Measurements from ENCODE around the gene SLC5A7. TPM values are rescaled to one million over a fixed set of nuclear protein-coding genes. Genes with fewer than 3 reads are reported as not detected.

Gene SLC5A7
- total RNA-seq, 1 donor from 2014 or later, result not detected

GRCh38 chr2:108029912-108030311 lies 43.6 kb downstream of the SLC5A7 start:
- H3K36me3 Mint-ChIP-seq (ENCODE audit: low read depth), result no peaks in the 10 kb centered on the region
- DNase-seq (ENCODE audit: low spot score), result no peak
- H3K4me1 Mint-ChIP-seq (ENCODE audit: low read depth), result no peaks in the 10 kb centered on the region
- TF ChIP-seq, protein P1, sequence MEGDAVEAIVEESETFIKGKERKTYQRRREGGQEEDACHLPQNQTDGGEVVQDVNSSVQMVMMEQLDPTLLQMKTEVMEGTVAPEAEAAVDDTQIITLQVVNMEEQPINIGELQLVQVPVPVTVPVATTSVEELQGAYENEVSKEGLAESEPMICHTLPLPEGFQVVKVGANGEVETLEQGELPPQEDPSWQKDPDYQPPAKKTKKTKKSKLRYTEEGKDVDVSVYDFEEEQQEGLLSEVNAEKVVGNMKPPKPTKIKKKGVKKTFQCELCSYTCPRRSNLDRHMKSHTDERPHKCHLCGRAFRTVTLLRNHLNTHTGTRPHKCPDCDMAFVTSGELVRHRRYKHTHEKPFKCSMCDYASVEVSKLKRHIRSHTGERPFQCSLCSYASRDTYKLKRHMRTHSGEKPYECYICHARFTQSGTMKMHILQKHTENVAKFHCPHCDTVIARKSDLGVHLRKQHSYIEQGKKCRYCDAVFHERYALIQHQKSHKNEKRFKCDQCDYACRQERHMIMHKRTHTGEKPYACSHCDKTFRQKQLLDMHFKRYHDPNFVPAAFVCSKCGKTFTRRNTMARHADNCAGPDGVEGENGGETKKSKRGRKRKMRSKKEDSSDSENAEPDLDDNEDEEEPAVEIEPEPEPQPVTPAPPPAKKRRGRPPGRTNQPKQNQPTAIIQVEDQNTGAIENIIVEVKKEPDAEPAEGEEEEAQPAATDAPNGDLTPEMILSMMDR (IDR thresholded peaks at IDR 0.05), result no peak
- H3K4me3 Mint-ChIP-seq (ENCODE audit: unreplicated experiment), result no peak overlapping the region
- no peak overlapping the region for H3K27ac Mint-ChIP-seq (ENCODE audit: unreplicated experiment)
- H3K27me3 Mint-ChIP-seq (ENCODE audit: low read depth), result peaks cover 2% of the 10 kb centered on the region
- peaks cover 13% of the 10 kb centered on the region for H3K9me3 Mint-ChIP-seq (ENCODE audit: low read depth)

DNA sequence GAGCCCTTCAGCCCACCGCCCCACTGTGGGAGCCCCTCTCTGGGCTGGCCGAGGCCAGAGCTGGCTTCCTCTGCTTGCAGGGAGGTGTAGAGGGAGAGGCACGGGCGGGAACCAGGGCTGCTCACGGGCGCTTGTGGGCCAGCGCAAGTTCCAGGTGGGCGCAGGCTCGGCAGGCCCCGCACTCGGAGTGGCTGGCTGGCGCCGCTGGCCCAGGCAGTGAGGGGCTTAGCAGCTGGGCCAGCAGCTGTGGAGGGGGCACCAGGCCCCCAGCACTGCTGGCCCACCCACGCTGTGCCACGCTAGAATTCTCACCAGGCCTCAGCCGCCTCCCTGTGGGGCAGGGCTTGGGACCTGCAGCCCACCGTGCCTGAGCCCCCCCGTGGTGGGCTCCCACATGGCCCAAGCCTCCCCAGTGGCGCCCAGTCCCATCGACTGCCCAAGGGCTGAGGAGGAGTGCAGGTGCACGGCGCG lies 45.2 kb downstream of the SLC5A7 start:
- DNase-seq (ENCODE audit: low spot score), result no peak
- Mint-ChIP-seq H3K4me3 (ENCODE audit: unreplicated experiment) (no peak overlapping the region), H3K36me3 (ENCODE audit: low read depth) (no peaks in the 10 kb centered on the region), H3K27me3 (ENCODE audit: low read depth) (peaks cover 4% of the 10 kb centered on the region), H3K27ac (ENCODE audit: unreplicated experiment) (no peak overlapping the region), H3K9me3 (ENCODE audit: low read depth) (peaks cover 13% of the 10 kb centered on the region), H3K4me1 (ENCODE audit: low read depth) (no peaks in the 10 kb centered on the region)
- TF ChIP-seq, protein P1 (IDR thresholded peaks at IDR 0.05), result no peak

DNA sequence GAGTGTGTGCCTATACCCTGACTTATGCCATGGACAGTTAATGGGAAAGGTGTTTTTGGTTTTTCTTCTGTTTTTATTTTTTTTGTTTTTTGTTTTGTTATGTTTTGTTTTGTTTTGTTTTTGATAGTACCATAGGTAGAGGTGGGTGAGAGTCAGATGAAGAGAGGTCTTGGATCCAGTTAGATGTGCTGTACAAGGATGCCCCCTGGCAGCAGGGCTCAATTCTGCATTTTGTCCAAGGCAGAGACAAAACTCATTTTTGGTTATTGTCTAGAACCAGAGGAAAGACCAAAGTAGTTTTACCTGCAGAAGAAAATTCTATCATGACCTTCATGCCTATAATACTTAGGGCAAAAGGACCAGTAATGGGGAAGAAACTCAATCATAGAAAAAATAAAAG lies 48.5 kb downstream of the SLC5A7 start:
- Mint-ChIP-seq H3K27me3 (ENCODE audit: low read depth) (peaks cover 11% of the 10 kb centered on the region), H3K9me3 (ENCODE audit: low read depth) (peaks cover 17% of the 10 kb centered on the region), H3K36me3 (ENCODE audit: low read depth) (no peaks in the 10 kb centered on the region), H3K4me1 (ENCODE audit: low read depth) (no peaks in the 10 kb centered on the region), H3K27ac (ENCODE audit: unreplicated experiment) (no peak overlapping the region), H3K4me3 (ENCODE audit: unreplicated experiment) (no peak overlapping the region)
- no peak for DNase-seq (ENCODE audit: low spot score)
- TF ChIP-seq, protein P1 (IDR thresholded peaks at IDR 0.05), result peak; percentile 53

DNA sequence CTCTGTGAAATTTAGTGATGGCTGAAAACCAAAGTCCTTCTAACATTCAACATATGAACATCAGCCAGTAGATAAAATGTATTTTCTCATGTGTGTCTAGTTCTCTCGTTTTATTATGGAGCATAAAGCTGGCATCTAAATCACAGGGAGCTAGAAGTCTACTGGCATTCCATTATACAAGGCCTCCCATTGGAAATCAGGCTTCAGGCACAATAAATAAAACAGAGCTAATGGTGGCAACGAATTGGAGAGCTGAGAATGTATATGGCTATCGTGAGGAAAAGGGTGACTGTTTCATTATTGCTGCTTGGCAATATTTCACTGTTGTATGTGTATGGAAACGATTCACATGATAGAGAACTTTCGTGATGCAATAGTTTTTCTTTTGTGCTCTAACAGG lies 62.4 kb downstream of the SLC5A7 start:
- H3K4me3 Mint-ChIP-seq (ENCODE audit: unreplicated experiment), result no peak overlapping the region
- H3K4me1 Mint-ChIP-seq (ENCODE audit: low read depth), result no peaks in the 10 kb centered on the region
- peaks cover 19% of the 10 kb centered on the region for H3K27me3 Mint-ChIP-seq (ENCODE audit: low read depth)
- H3K9me3 Mint-ChIP-seq (ENCODE audit: low read depth), result peaks cover 15% of the 10 kb centered on the region
- H3K36me3 Mint-ChIP-seq (ENCODE audit: low read depth), result no peaks in the 10 kb centered on the region
- H3K27ac Mint-ChIP-seq (ENCODE audit: unreplicated experiment), result no peak overlapping the region
- no peak for DNase-seq (ENCODE audit: low spot score)
- TF ChIP-seq, protein P1 (IDR thresholded peaks at IDR 0.05), result no peak

DNA sequence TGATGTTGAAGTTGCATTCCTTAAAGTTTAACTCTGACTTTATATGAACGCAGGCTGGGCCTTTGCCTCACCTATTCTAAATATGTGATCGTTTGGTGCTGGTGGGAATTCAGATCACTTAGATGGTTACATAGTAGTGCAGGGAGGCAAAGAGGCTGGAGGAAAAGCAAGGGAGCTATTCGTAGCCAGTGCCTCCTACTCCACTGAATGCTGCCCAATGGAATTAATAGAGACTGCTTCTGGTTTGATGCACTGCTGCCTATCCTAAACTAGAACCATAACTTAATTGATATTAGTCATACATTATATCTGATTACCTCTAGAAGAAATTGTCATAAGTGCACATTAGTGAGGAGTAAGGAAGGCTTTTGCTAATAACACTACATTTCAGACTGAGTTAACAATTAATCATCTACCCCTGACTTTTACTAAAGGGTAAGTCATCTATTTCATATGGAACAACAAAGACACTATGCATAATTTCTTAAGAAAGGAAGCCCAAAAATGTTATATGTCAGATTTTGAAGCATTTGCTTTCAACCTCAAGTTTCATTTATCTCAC lies 72.3 kb downstream of the SLC5A7 start:
- Mint-ChIP-seq H3K4me1 (ENCODE audit: low read depth) (no peaks in the 10 kb centered on the region), H3K4me3 (ENCODE audit: unreplicated experiment) (no peak overlapping the region), H3K27ac (ENCODE audit: unreplicated experiment) (no peak overlapping the region), H3K27me3 (ENCODE audit: low read depth) (peaks cover 48% of the 10 kb centered on the region), H3K36me3 (ENCODE audit: low read depth) (no peaks in the 10 kb centered on the region), H3K9me3 (ENCODE audit: low read depth) (peaks cover 4% of the 10 kb centered on the region)
- no peak for DNase-seq (ENCODE audit: low spot score)
- TF ChIP-seq, protein P1 (IDR thresholded peaks at IDR 0.05), result no peak
